ENCODE data around the gene SPATA1. TPM values are rescaled to one million over a fixed set of nuclear protein-coding genes. Genes with fewer than 3 reads are reported as not detected.

Gene SPATA1
- total RNA-seq, 1 experiment from 2014 or later = 0.17 TPM

DNA sequence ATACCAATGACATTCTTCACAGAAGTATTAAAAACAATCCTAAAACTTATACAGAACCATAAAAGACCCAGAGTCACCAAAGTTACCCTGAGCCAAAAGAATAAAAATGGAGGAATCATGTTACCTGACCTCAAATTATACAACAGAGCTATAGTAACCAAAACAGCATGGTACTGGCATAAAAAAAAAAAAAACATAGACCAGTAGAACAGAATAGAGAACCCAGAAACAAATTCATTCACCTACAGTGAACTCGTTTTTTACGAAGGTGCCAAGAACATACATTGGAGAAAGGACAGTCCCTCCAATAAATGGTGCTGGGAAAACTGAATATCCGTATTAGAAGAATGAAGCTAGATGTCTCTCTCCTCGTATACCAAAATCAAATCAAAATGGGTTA is 2.8 kb downstream of the SPATA1 start:
- no peak for DNase-seq (ENCODE audit: low spot score)

DNA sequence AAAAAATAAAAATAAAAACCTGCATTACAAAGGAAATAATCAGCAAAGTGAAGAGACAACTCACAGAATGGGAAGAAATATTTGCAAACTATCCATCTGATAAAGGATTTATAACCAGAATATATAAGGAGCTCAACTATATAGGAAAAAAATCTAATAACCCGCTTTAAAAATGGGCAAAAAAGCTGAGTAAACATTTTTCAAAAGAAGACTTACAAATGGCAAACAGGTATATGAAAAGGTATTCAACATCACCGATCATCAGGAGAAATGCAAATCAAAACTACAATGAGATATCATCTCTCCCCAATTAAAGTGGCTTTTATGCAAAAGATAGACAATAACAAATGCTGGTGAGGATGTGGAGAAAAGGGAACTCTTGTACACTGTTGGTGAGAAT is 4.0 kb downstream of the SPATA1 start:
- no peak for DNase-seq (ENCODE audit: low spot score)

DNA sequence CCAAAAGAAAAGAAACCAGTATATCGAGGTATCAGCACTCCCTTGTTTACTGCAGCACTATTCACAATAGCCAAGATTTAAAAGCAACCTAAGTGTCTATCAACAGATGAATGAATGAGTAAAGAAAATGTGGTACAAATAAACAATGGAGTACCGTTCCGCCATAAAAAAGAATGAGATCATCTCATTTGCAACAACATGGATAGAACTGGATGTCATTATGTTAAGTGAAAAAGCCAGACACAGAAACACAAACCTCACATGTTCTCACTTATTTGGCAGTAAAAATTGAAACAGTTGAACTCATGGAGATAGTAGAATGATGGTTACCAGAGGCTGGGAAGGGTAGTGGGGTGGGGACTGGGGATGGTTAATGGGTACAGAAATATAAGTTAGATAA is 4.5 kb downstream of the SPATA1 start:
- DNase-seq (ENCODE audit: low spot score) = peak; percentile 10

DNA sequence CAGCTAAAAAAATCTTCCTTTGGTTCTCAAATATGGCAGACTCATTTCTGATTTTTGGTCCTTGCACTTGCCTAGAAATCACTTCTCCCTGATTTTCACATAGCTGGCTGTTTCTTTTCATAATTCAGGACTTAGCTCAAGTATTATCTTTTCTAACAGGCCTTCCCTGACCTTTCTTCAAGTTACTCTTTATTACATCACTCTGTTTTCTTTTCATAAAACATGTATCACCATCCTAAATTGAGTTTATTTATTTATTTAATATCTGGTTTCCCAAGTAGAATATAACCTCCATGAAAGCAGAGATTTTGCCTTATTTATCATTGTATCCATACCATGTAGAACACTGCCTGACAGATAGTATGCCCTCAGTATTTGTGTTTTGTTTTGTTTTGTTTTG is 18.4 kb downstream of the SPATA1 start:
- DNase-seq (ENCODE audit: low spot score) = no peak

DNA sequence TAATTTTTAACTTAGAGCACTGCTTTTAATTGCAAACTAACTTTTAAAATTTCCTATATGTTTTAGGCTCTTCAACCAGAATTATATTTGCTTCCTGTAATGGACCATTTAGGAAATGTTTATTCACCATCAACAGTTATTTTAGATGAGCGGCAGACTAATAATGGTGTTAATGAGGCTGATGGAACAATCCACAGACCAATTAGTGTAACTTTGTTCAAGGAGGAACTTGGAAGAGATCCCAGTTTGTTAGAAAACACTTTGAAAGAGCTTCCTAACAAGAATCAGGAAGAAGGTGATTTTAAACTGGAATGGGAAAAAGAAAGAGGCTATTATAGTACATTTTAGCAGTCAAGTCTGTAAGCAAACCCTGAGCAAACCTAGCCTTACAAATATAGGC is 19.6 kb downstream of the SPATA1 start:
- no peak for DNase-seq (ENCODE audit: low spot score)

DNA sequence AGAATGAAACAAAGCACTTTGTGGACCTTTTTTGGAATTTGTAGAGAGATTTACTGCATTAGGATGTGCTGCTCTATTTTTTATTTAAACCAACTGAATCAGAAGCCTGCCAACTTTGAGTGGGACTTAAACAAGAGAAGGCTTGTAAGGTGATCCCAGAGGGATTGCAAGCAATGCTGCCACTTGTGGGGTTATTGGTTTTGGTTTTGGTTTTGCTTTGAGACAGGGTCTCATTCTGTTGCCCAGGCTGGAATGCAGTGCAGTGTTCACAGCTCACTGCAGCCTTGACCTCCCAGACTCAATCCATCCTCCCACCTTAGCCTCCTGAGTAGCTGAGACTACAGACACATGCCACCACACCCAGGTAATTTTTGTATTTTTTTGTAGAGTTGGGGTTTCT is 32.4 kb downstream of the SPATA1 start:
- DNase-seq (ENCODE audit: low spot score) = no peak

DNA sequence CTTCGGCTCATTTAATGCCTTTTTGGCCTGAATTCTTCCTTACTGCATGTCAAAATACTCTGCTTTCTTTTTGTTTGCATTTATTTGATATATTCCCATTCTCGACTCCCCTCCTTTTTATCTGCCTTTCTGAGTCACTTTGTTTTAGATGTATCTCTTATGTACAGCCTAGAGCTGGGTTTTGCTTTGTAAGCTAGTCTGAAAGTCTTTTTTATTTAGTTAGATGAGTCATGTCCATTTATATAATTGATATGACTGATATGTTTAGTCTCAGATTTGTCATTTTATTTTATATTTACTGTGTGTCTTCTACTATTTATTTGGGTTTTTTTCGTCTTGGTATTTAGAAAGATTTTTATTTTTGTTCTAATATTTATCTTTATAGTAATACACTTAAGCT is 33.8 kb downstream of the SPATA1 start:
- DNase-seq (ENCODE audit: low spot score) = peak; percentile 4

DNA sequence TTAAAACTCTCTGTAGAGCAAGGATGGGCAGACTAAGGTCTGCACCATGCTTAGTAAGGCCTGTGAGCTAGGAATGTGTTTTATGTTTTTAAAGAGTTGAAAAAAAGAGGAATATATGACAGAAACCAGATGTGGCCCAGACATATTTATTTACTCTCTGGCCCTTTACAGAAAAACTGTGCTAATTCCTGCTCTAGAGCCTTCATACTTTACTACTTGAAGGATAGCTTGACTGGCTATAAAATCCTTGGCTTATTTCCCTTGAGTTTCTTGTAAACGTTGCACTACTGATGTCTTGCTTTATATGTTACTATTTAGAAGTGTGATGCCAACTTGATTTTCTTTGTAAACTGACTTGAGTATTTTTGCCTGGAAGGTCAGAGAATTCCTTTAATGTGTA is 34.6 kb downstream of the SPATA1 start:
- no peak for DNase-seq (ENCODE audit: low spot score)

DNA sequence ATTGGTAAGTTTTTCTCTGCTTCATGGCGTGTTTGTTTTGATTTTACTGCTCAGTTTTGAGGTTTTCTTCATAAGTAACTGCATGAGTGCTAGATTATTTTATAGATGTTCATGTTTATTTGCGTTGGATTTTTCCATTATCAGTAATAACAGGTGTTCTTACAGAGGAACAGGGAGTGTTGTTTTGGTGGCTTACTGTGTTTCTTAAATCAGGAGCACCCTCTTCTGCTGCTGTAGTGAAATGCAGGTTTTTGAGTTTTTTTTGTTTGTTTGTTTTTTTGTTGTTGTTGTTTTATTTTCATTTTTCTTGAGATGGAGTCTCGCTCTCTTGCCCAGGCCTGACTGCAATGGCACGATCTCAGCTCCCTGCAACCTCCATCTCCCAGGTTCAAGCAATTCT is 35.5 kb downstream of the SPATA1 start:
- no peak for DNase-seq (ENCODE audit: low spot score)

DNA sequence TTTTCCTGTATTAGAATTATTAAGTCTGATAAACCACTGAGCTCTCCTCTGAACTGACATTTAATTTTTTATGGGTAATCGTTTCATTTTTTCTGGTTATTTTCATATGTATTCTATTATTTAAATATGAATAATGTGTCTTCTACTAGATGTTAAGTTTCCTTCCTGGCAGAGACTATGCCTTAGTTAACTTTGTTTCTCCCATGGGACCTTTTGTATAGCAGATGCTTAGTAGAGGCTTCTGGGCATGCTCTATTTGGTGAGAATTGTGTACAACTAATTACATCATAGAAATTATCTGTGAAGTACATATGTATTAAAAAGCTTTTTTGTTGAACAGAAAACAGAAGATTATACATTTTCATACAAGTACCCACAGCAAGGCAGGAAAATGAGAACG is 44.6 kb downstream of the SPATA1 start:
- DNase-seq (ENCODE audit: low spot score) = no peak

DNA sequence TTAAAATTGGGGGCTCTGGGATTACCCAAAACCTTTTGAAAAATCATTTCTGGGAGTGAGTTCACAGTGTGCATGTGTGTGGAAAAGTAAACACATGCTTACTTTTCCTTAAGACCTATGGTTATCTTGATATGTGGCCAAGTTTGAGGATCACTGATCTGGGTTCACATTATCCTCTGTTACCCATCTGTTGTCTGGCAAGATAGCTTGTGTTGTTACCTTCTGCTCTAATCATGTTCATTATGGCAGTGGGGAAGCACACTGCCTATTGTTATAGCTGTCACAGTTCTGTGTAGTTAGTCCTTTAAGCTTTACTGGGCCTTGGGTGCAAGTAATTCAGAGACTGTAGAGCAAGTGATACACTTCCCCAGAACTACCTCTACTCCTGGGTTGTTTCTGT is 63.0 kb downstream of the SPATA1 start:
- DNase-seq (ENCODE audit: low spot score) = no peak

DNA sequence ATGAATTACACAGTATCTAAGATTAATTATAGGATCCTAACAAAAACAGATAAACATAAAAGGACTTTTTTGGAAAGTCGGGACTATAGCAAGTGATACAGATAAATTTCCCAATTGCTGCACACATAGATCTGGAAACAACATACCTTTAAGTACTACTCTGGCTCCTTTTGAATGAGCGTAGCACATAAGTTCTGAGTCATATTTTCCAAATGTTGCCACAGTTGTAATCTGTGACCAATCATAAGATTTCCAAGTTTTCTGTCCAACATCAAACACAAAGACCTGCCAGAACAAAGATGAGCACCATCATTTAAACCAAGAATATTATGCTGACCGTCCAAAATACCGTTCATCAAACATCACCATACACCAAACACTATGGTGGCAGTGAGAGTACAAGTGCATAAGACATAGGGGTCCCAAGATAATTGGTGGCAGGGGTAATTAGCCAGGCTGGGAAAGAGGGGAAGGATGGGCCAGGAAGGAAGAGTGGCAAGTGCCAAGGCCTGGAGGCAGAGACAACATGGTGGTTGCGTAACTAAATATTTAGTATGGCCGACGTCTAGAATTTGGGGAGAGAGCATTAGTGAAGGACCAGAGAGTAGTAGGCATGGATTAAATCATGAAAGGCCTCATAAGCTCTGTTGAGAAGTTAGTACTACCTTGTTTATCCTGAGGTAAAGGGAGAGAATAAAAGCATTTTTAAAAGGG is 64.4 kb downstream of the SPATA1 start:
- DNase-seq (ENCODE audit: low spot score) = no peak

DNA sequence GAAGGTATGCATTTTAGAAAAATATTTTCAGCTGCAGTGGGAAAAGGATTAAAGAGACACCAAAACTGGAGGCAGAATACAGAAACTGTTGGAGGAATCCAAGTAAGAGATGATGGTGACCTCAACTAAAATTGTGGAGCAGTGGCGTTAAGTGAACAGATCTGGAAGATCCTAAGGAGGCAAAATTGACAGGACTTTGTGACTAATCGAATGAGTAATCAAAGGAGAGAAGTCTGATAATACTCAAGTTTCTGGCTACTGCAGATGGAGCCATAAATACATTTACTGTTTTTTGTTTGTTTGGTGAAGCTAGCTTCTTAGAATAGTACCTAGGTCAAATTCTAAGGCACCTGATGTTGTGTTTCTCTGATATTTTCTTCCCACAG is 65.0 kb downstream of the SPATA1 start:
- DNase-seq (ENCODE audit: low spot score) = no peak

DNA sequence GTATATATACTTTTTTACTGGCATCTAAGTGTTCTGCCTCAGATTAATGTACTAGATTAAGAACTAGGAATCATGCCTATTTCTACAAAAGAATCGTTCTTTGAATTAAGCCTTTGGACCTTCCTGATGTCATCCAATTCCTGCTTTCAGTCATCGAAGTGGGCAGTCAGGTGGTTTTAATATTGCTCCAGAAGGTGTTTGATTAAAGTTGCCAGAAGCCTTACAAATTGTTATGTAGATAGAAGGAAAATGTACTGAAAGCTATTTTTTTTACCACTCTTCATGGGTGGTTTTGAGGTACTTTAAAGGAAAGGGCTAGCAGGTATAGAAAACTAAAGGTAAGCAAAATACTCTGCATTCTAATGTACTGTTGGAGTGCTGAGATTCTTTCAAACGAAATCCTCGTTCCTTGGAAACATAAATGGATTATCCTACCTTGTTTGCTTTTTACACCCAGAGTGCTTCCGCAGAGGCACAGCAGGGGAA is 67.3 kb downstream of the SPATA1 start:
- DNase-seq (ENCODE audit: low spot score) = no peak

DNA sequence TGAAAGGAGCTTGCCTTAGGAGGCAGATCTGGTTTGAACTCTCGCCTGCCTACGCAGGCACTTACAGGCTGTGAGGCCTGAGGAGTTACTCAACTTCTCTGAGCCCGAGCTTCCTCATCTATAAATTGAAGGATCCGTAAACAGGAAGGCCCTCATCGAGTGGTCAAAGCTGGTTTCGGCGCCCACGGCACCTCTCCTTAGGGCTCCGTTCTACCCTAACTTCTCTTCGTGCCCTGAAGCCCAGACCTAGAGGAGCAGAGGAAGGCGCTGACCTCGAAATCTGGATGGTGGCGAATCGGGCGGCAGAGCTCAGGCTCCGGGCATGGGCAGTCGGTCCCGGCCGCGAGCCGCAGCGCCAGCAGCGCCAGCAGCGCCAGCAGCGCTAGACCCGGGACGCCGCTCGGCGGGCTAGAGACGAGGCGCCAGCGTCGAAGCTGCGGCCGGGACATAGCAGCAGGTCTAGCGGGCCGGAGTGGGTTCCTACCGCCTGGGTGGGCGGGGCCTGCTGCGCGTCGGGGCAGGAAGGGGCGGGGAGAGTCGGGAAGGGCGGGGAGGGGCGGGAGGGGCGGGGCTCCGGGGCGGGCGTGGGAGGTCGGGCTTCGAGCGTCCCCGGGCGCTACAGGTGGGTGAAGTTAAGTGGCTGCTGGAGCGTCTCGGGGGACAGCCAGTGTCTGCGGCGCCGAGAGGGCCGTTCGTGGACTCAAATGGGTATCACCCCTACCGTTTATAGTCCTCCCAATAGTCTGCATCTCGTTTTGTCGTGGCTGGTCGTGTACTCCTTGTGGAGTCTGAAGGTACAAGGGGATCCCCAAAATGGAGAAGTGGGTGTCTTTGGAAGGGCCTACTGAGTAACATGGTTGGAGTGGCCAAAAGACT is 68.0 kb downstream of the SPATA1 start, which contains the start of gene CTBS:
CTBS (minus strand) TSS at position 474 of the 876 bp plus-strand sequence; CDS start at position 449, 25 bp downstream.
- peak; percentile 61 for DNase-seq (ENCODE audit: low spot score)

DNA sequence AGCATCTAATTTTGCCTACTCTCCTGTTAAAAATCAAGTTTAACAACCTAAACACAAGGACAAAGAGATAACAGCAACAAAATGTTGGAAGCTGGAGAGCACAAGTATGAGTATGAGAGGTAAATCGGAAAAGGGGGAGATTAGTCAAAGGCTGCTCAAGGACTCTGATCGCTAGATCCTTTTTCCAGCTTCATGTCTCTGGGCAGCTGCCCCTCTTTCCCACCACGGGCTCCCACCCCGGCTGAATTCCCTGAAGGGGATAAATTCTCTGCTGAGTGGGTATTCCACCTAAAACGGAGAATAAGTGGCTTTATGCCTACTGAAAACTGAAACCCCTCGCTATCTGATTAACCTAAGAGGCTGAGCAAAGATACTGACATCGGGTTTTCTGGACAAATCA is 68.8 kb downstream of the SPATA1 start:
- DNase-seq (ENCODE audit: low spot score) = no peak

DNA sequence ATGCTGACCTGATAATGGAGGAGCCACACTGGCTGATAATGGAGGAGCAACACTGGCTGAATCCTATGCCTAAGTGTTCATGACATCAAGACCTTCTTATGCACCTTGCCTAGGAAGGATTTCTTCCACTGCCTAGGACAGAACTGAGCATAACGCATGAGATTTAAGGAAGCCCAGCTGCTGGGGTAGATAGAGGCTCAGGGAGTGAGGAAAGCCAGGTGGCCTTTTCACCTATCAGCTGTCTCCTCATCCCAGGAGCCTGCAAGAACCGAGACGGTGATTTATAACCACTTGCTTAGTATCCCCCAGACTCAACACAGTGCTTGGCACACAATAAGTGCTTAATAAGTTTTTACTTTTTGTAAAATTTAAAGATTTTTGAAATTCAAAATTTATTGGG is 75.5 kb downstream of the SPATA1 start:
- DNase-seq (ENCODE audit: low spot score) = no peak

DNA sequence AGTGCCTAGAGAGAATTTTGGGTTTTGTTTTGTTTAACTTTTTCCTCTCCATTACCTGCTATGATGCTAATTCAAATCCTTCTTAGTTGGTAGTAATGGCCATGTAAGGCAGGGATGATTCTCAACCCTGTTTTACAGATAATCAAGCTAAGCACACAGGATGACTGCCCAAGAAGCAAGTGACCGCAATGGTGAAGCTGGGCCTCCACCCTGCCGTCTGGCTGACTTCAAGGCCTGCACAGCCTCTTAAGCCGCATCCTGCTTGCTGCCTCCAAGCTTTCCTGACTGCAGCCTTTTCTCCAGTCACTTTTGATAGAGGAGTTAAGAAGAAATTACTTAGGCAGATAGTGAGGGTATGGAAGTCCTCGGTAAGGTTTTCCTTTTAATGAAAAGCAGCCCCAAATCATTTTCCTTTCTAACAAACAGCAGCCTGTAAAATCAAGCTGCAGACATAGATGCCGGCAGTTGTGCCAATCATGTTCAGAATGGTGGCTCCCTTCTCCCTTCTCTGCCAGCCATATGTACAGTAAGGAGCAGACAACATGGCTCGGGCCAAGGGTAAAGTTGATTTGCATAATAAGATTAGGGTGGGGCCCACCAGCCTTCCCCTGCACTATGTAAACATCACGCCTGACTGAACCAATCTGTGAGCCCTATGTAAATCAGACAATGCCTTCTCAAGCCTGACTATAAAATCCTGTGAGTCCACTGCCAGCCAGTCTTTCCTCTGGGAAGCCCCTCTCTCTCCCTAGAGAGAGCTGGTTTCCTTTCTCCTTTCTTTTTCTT is 76.8 kb downstream of the SPATA1 start:
- peak; percentile 9 for DNase-seq (ENCODE audit: low spot score)

DNA sequence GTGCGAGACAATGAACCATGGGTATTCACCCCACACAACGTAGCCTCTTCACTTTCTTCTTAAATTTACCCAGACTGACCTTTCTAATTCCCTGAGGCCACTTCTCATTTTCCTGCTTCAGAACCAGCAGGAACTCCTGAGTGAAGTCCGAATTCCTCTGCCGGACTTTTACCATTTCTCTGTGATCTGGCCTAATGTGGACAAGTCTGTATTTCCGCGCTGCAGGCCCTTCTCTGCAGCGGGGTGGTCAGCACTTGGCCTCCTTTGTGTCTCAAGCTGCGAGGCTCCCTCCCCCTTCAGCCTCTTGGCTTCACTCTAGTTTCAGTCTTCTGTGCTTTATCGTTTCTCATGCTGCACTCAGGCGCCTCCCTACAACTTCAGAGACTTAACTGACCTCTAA is 77.5 kb downstream of the SPATA1 start:
- no peak for DNase-seq (ENCODE audit: low spot score)

DNA sequence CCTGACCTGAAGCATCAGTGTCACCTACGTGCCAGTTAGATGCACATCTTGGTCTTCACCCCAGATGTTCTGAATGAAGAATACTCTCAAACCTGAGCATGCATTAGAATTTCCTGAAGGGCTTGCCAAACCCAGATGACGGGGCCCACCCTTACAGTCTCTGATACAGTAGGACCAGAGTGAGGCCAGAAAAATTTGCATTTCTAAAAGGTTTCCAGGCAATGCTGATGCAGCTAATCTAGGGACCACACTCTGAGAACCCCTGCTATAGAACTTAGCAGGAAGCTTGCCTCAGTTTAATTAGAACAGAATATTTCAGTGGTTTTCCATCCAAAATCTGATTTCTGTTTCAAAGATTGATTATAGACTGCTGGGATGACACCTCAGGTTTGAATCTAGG is 77.9 kb downstream of the SPATA1 start:
- DNase-seq (ENCODE audit: low spot score) = no peak

DNA sequence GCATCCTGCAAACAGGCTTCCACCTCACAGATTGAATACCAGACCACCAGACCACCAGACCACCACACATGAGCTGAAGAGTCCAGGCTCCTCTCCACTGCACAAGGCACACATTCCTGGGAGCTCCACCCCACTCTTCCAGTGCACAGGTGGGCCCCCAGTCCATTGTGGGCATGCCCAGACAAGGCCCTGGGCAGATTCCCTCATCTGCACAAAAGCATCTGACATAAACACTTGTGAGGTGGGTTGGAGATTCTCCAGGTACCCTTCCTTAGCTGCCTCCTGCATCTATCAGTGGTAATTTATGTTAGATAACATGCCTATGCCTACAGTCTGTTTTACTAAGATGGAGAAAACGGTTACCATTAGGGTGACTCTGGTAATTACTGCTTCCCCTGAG is 79.6 kb downstream of the SPATA1 start:
- DNase-seq (ENCODE audit: low spot score) = no peak

DNA sequence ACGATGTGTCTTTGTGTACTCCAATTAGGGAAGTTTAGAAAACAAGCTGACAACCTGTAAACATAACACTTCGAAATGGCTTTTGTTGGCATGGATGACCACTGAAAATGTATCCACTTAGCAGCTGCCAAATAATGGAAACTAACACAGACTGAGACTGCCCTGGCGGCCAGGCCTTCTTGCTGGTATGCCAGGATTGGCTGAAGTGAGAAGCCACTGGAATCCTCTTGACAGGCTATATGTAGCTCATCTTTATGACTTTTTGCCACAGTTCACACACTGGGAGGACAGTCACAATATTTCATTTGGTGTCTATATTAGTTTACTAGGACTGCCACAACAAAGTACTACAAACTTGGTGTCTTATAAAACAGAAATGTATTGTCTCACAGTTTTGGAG is 80.9 kb downstream of the SPATA1 start:
- no peak for DNase-seq (ENCODE audit: low spot score)
